ENCODE results near the gene HS2ST1. TPM values are rescaled to one million over a fixed set of nuclear protein-coding genes. Genes with fewer than 3 reads are reported as not detected.

HS2ST1 gene
- total and polyA plus RNA-seq, 2 experiments from 2014 or later, result 6.7 to 17.1 TPM

DNA sequence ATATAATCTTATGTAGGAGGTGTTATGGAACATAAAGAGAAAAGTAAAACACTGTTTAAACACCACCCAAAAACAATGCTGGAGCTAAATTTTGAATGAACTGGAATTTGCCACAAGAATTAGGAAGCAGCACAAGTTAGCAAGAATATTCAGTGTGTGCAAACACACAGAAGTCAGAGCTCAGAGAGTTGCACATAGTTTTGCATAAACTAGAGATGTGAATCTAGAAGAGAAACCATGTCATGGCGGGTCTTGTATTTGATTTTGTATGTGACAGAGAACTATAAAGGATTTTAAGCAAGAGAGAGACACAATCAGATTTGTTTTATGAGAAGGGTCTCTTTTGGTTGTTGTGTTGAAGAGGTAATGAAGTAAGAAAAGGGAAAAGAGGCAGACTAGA is 38.7 kb upstream of the HS2ST1 start (continued):
- TF ChIP-seq REST (IDR thresholded peaks at IDR 0.05; ENCODE audit: unreplicated experiment), result no peak
- TF ChIP-seq STAT1 (IDR thresholded peaks at IDR 0.05; ENCODE audit: unreplicated experiment), result no peak
- TF ChIP-seq ZNF331 (CRISPR knock-in tag; IDR thresholded peaks at IDR 0.05; ENCODE audit: low read depth), result no peak
- TF ChIP-seq CREB1 (CRISPR knock-in tag; IDR thresholded peaks at IDR 0.05; ENCODE audit: low read depth), result no peak
- no peak for TF ChIP-seq NANOG (IDR thresholded peaks at IDR 0.05; ENCODE audit: borderline replicate concordance)
- TF ChIP-seq, protein P1, sequence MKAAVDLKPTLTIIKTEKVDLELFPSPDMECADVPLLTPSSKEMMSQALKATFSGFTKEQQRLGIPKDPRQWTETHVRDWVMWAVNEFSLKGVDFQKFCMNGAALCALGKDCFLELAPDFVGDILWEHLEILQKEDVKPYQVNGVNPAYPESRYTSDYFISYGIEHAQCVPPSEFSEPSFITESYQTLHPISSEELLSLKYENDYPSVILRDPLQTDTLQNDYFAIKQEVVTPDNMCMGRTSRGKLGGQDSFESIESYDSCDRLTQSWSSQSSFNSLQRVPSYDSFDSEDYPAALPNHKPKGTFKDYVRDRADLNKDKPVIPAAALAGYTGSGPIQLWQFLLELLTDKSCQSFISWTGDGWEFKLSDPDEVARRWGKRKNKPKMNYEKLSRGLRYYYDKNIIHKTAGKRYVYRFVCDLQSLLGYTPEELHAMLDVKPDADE (IDR thresholded peaks at IDR 0.05), result no peak
- no peak for TF ChIP-seq ZNF114 (CRISPR knock-in tag; IDR thresholded peaks at IDR 0.05)
- TF ChIP-seq JUNB (IDR thresholded peaks at IDR 0.05; ENCODE audit: unreplicated experiment), result no peak
- no peak for TF ChIP-seq EZH2phosphoT487 (IDR thresholded peaks at IDR 0.05; ENCODE audit: unreplicated experiment)

GRCh38 chr1:86887479-86888162 is 26.8 kb upstream of the HS2ST1 start:
- no peak overlapping the region for H2AFZ ChIP-seq
- TF ChIP-seq CREB1 (CRISPR knock-in tag; IDR thresholded peaks at IDR 0.05; ENCODE audit: low read depth) (no peak), ZNF114 (CRISPR knock-in tag; IDR thresholded peaks at IDR 0.05) (no peak)
- Mint-ChIP-seq H3K27me3 (ENCODE audit: insufficient read depth, low read depth, poor library complexity) (no peaks in the 10 kb centered on the region), H3K36me3 (ENCODE audit: low read depth) (peaks cover 17% of the 10 kb centered on the region; the same call in 2 of the 3 replicates), H3K4me3 (no peak overlapping the region), H3K9me3 (no peaks in the 10 kb centered on the region), H3K4me1 (peaks cover 6% of the 10 kb centered on the region; the same call in 1 of the 3 replicates), H3K27ac (no peak overlapping the region)
- H3K4me1 ChIP-seq (ENCODE audit: insufficient read depth), result no peaks in the 10 kb centered on the region
- no peak for DNase-seq (ENCODE audit: low spot score)
- no peaks in the 10 kb centered on the region; the same call in 1 of the 2 replicates for H4K20me1 ChIP-seq (replicated peaks; ENCODE audit: insufficient read depth)
- H3K36me3 ChIP-seq (ENCODE audit: insufficient read depth), result no peaks in the 10 kb centered on the region
- no peak overlapping the region for H3K4me2 ChIP-seq
- no peak overlapping the region for H3K4me3 ChIP-seq
- no peaks in the 10 kb centered on the region for H3K9me2 ChIP-seq (ENCODE audit: insufficient read depth)
- no peak overlapping the region for H3K27ac ChIP-seq (ENCODE audit: low read depth)
- H3K79me2 ChIP-seq (replicated peaks; ENCODE audit: insufficient read depth), result peaks cover 52% of the 10 kb centered on the region
- H3K27me3 ChIP-seq (ENCODE audit: insufficient read depth), result no peaks in the 10 kb centered on the region
- ATAC-seq, result no peak
- H3F3A ChIP-seq (replicated peaks; ENCODE audit: low read depth), result no peaks in the 10 kb centered on the region
